Body of pancreas (tissue), 4 donors: ENCODE results near the gene RPS14. TPM values are rescaled to one million over a fixed set of nuclear protein-coding genes. Genes with fewer than 3 reads are reported as not detected.

Experiments used
- ATAC-seq: fragments of 150-250 bp; one replicate; pipeline ENCODE4 v1.9.1; 2016
- DNase-seq, 4 donors: peaks; one replicate each; pipeline ENCODE4 v3.0.0-alpha.2; 2019
- H3K27ac ChIP-seq, 4 donors: fragments of 200-600 bp; sonication (generic); 1 replicate in 3 of 4; 2 replicates in 1 of 4; pipeline versions ENCODE4 v1.5.1 to v1.6.1; 2016 to 2019; ENCODE audit warnings: mild to moderate bottlenecking in 1 of 4, mixed read lengths in 1 of 4, moderate library complexity in 1 of 4
- H3K27me3 ChIP-seq, 2 donors: fragments of 200-600 bp; sonication (generic); one replicate each; pipeline ENCODE4 v1.6.0; 2016; ENCODE audit warnings: mild to moderate bottlenecking in 1 of 2
- H3K36me3 ChIP-seq, 2 donors: fragments of 200-600 bp; sonication (generic); replicated peaks in 1 of 2; 2 replicates each; pipeline ENCODE4 v1.5.1; 2016; ENCODE audit warnings: low read depth in 2 of 2; ENCODE audit not compliant: insufficient read depth in 1 of 2
- H3K4me1 ChIP-seq: fragments of 200-600 bp; sonication (generic); one replicate; pipeline ENCODE4 v1.6.0; 2016
- H3K4me3 ChIP-seq, 2 donors: fragments of 200-600 bp; sonication (generic); 1 replicate in 1 of 2; 2 replicates in 1 of 2; pipeline ENCODE4 v1.5.1; 2016 to 2019
- H3K9me3 ChIP-seq, 3 donors: fragments of 200-600 bp; sonication (generic); 1 replicate in 2 of 3; 2 replicates in 1 of 3; pipeline ENCODE4 v1.5.1; 2016
- CTCF ChIP-seq, 7 experiments: fragments of 450-650 bp in 4 of 7; fragments of 200-600 bp in 3 of 7; sonication (generic) in 3 of 7; IDR thresholded peaks; one replicate each; pipeline ENCODE4 v1.5.1; 2016 to 2019; ENCODE audit warnings: antibody characterized with exemption in 7 of 7
- POLR2A ChIP-seq, 3 donors: fragments of 450-650 bp; IDR thresholded peaks; one replicate each; pipeline ENCODE4 v1.6.1; 2016; ENCODE audit warnings: antibody characterized with exemption in 3 of 3, mild to moderate bottlenecking in 2 of 3
- WGBS, 2 donors: methylation state at CpG; one replicate each; pipeline ENCODE4 v1.1.5; 2017; 5-methylcytosine and 5-hydroxymethylcytosine counted together
- intact Hi-C: fragments of 100-400 bp; cut with DNase I; formaldehyde crosslinking; loops from one replicate; pipeline ENCODE4 v1.15.1; 2023
- total RNA-seq, 2 donors: library from RNA; depleted of rRNA; stranded (reverse); fragments of >200 nt; gene quantifications; one replicate each; pipeline ENCODE4 v1.1.0, GENCODE V29; 2016

Gene RPS14
- total RNA-seq, 2 donors from 2014 or later, result 1,348 to 2,916 TPM

GRCh38 chr5:150490754-150491153, 41.2 kb upstream of the RPS14 start:
- intact Hi-C loops, result no loop called here
- H3K4me1 ChIP-seq, result peaks cover 59% of the 10 kb centered on the region
- 38 to 42% methylated on average over 1 of the region's 1 CpG for WGBS, 2 donors

GRCh38 chr5:150490296-150490669, 40.7 kb upstream of the RPS14 start:
- Histone ChIP-seq H3K36me3 (no peaks in the 10 kb centered on the region), H3K4me3 (no peak overlapping the region), H3K27ac (peak overlapping the region in 3 of 4 donors; percentile 86 to 95 (median 92)), H3K27me3 (no peaks in the 10 kb centered on the region), H3K4me1 (peaks cover 62% of the 10 kb centered on the region), H3K9me3 (no peaks in the 10 kb centered on the region)
- no peak for TF ChIP-seq CTCF (IDR thresholded peaks at IDR 0.05)
- TF ChIP-seq POLR2A (IDR thresholded peaks at IDR 0.05), result no peak
- intact Hi-C loops, result no loop called here
- DNase-seq (no peak), ATAC-seq (no peak)
- 81 to 100% methylated on average over 2 of the region's 2 CpGs for WGBS, 2 donors

More at GRCh38 chr5:150490754-150491153, 41.2 kb upstream of the RPS14 start:
- ATAC-seq (no peak), DNase-seq (no peak)
- Histone ChIP-seq H3K27me3 (no peaks in the 10 kb centered on the region), H3K9me3 (no peaks in the 10 kb centered on the region), H3K4me3 (no peak overlapping the region), H3K36me3 (no peaks in the 10 kb centered on the region), H3K27ac (peak overlapping the region in 3 of 4 donors; percentile 86 to 95 (median 92))
- no peak for TF ChIP-seq POLR2A (IDR thresholded peaks at IDR 0.05)
- TF ChIP-seq CTCF (IDR thresholded peaks at IDR 0.05), result no peak

- H3K27me3 ChIP-seq, result no peaks in the 10 kb centered on the region
- H3K9me3 ChIP-seq, result no peaks in the 10 kb centered on the region
- H3K27ac ChIP-seq, result peak overlapping the region; percentile 46 to 95 (median 89)
- H3K36me3 ChIP-seq, result no peaks in the 10 kb centered on the region
- WGBS, 2 donors, result 50 to 68% methylated on average over 8 to 9 of the region's 9 CpGs
- TF ChIP-seq POLR2A (IDR thresholded peaks at IDR 0.05) (no peak), CTCF (IDR thresholded peaks at IDR 0.05) (no peak)
- intact Hi-C loops, result loop anchor here (5.0 kb wide), 1 partner anchor 33 kb away; no protein-coding TSS in a partner anchor
- H3K4me3 ChIP-seq, result no peak overlapping the region
- no peak for ATAC-seq
- peak in 1 of 4 donors; percentile 43 for DNase-seq
- peaks cover 66% of the 10 kb centered on the region for H3K4me1 ChIP-seq
Observed at GRCh38 chr5:150489360-150490295, 40.1 kb upstream of the RPS14 start.

GRCh38 chr5:150488519-150489359, 39.2 kb upstream of the RPS14 start:
- Histone ChIP-seq H3K9me3 (no peaks in the 10 kb centered on the region), H3K27ac (peak overlapping the region; percentile 46 to 95 (median 89)), H3K27me3 (no peaks in the 10 kb centered on the region), H3K4me1 (peaks cover 66% of the 10 kb centered on the region), H3K4me3 (no peak overlapping the region), H3K36me3 (no peaks in the 10 kb centered on the region)
- ATAC-seq (peak; percentile 18), DNase-seq (peak; percentile 61 to 78 (median 74))
- intact Hi-C loops, result loop anchor here (5.0 kb wide), 1 partner anchor 34 kb away; no protein-coding TSS in a partner anchor
- TF ChIP-seq CTCF (IDR thresholded peaks at IDR 0.05) (no peak), POLR2A (IDR thresholded peaks at IDR 0.05) (peak in 1 of 3 donors; percentile 41)
- 22 to 24% methylated on average over 11 of the region's 11 CpGs for WGBS, 2 donors
